Gastroesophageal sphincter (tissue), 4 donors: Measurements from ENCODE around the gene CD83. TPM values are rescaled to one million over a fixed set of nuclear protein-coding genes. Genes with fewer than 3 reads are reported as not detected.

Experiments
- ATAC-seq: fragments of 150-250 bp; one replicate; pipeline ENCODE4 v1.9.1; 2016; ENCODE audit warnings: mild to moderate bottlenecking, moderate library complexity
- H3K27ac ChIP-seq, 4 donors: fragments of 200-600 bp; sonication (generic) in 3 of 4; 1 replicate in 3 of 4; 2 replicates in 1 of 4; pipeline ENCODE4 v1.5.1; 2016 to 2019
- H3K27me3 ChIP-seq: fragments of 200-600 bp; sonication (generic); one replicate; pipeline ENCODE4 v1.5.1; 2019
- H3K36me3 ChIP-seq, 2 donors: fragments of 200-600 bp; sonication (generic); one replicate each; pipeline ENCODE4 v1.5.1; 2019; ENCODE audit warnings: control low read depth in 1 of 2
- H3K4me1 ChIP-seq, 3 donors: fragments of 200-600 bp; sonication (generic); 1 replicate in 2 of 3; 2 replicates in 1 of 3; pipeline ENCODE4 v1.5.1; 2016 to 2019; ENCODE audit warnings: control low read depth in 2 of 3
- H3K4me3 ChIP-seq, 2 donors: fragments of 200-600 bp; sonication (generic); one replicate each; pipeline ENCODE4 v1.5.1; 2019; ENCODE audit warnings: mild to moderate bottlenecking in 1 of 2, moderate library complexity in 1 of 2
- H3K9me3 ChIP-seq, 3 donors: fragments of 200-600 bp; sonication (generic); one replicate each; pipeline ENCODE4 v1.5.1; 2017 to 2019; ENCODE audit warnings: control low read depth in 2 of 3
- EP300 ChIP-seq: sonication (generic); formaldehyde crosslinking; IDR thresholded peaks from one replicate; pipeline ENCODE4 v1.6.1; 2017; ENCODE audit warnings: antibody characterized with exemption, mild to moderate bottlenecking
- POLR2A ChIP-seq, 2 donors: fragments of 450-650 bp; IDR thresholded peaks; one replicate each; pipeline ENCODE4 v1.6.1; 2017; ENCODE audit warnings: antibody characterized with exemption in 2 of 2, mild to moderate bottlenecking in 2 of 2, moderate library complexity in 1 of 2
- POLR2AphosphoS5 ChIP-seq: sonication (generic); formaldehyde crosslinking; IDR thresholded peaks from one replicate; pipeline ENCODE4 v1.6.1; 2017; ENCODE audit warnings: antibody characterized with exemption
- WGBS, 2 donors: methylation state at CpG; one replicate each; pipeline ENCODE4 v1.1.5; 2018; ENCODE audit warnings: low coverage in 1 of 2; 5-methylcytosine and 5-hydroxymethylcytosine counted together
- total RNA-seq, 4 donors: library from RNA; depleted of rRNA; stranded (reverse); fragments of >200 nt; gene quantifications; one replicate each; pipeline ENCODE4 v1.1.0, GENCODE V29; 2016
- TF ChIP-seq, protein P1 (sequence below), 4 experiments: fragments of 200-600 bp in 2 of 4; fragments of 450-650 bp in 2 of 4; sonication (generic) in 1 of 4; IDR thresholded peaks; one replicate each; pipeline ENCODE4 v1.5.1; 2017 to 2019; ENCODE audit warnings: antibody characterized with exemption in 4 of 4, mild to moderate bottlenecking in 2 of 4, moderate library complexity in 2 of 4

Gene CD83
- total RNA-seq, 4 donors from 2014 or later: 0.31 to 4.3 (median 2.1) TPM

DNA sequence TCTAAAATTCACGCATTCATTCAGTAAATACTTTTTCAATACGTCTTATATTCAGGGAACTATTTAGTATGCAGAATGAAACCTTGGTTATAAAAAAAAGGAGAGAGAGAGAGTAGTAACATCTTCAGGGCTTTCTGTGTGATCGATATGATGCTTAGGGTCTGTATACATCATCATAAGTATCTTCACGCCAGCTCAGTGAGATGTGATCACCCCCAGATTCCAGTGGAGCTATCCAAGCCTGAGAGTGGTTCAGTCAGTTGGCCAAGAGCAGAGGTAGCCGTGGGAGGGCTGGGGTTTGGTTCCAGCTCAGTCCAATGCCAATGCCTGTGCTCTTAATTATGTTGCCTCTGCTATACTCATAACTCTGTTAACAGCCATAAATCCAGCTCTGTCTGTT is 8.6 kb downstream of the CD83 start:
- 72 to 90% methylated on average over 4 to 5 of the region's 5 CpGs for WGBS, 2 donors
- TF ChIP-seq EP300 (no peak), POLR2AphosphoS5 (no peak), POLR2A (IDR thresholded peaks at IDR 0.05) (no peak)
- TF ChIP-seq, protein P1, sequence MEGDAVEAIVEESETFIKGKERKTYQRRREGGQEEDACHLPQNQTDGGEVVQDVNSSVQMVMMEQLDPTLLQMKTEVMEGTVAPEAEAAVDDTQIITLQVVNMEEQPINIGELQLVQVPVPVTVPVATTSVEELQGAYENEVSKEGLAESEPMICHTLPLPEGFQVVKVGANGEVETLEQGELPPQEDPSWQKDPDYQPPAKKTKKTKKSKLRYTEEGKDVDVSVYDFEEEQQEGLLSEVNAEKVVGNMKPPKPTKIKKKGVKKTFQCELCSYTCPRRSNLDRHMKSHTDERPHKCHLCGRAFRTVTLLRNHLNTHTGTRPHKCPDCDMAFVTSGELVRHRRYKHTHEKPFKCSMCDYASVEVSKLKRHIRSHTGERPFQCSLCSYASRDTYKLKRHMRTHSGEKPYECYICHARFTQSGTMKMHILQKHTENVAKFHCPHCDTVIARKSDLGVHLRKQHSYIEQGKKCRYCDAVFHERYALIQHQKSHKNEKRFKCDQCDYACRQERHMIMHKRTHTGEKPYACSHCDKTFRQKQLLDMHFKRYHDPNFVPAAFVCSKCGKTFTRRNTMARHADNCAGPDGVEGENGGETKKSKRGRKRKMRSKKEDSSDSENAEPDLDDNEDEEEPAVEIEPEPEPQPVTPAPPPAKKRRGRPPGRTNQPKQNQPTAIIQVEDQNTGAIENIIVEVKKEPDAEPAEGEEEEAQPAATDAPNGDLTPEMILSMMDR (IDR thresholded peaks at IDR 0.05): no peak
- H3K36me3 ChIP-seq: no peaks in the 10 kb centered on the region
- H3K4me3 ChIP-seq: no peak overlapping the region
- no peak overlapping the region for H3K27ac ChIP-seq
- H3K4me1 ChIP-seq: peaks cover 0 to 30% (median 0%) of the 10 kb centered on the region in 3 donors
- H3K9me3 ChIP-seq: no peaks in the 10 kb centered on the region
- no peaks in the 10 kb centered on the region for H3K27me3 ChIP-seq
- no peak for ATAC-seq

DNA sequence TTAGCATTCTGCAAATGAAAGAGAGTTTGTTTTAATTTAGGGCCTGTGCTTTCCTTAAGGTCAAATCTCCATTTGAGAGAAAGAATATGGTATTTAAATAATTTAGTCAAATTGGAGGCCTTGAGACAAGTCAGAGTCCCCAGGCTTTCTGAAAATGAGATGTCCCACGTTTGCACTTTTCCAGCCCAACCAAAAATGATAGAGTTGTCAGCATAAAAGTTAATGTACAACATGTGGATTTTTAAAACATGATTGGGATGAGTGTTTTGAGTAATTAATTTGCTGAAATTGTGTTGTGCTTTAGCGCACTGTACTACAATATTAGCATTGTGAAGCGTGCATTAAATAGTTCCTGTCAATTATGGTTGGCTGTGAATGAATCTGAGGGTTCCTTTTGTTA is 10.0 kb downstream of the CD83 start:
- Histone ChIP-seq H3K27ac (no peak overlapping the region), H3K27me3 (no peaks in the 10 kb centered on the region), H3K4me1 (peaks cover 0 to 30% (median 0%) of the 10 kb centered on the region in 3 donors), H3K36me3 (peaks cover 0 to 1% of the 10 kb centered on the region in 2 donors), H3K4me3 (no peak overlapping the region), H3K9me3 (no peaks in the 10 kb centered on the region)
- no peak for TF ChIP-seq POLR2AphosphoS5
- TF ChIP-seq, protein P1 (IDR thresholded peaks at IDR 0.05): no peak
- TF ChIP-seq EP300: no peak
- TF ChIP-seq POLR2A (IDR thresholded peaks at IDR 0.05): no peak
- no peak for ATAC-seq
- 29 to 47% methylated on average over 3 of the region's 3 CpGs for WGBS, 2 donors

DNA sequence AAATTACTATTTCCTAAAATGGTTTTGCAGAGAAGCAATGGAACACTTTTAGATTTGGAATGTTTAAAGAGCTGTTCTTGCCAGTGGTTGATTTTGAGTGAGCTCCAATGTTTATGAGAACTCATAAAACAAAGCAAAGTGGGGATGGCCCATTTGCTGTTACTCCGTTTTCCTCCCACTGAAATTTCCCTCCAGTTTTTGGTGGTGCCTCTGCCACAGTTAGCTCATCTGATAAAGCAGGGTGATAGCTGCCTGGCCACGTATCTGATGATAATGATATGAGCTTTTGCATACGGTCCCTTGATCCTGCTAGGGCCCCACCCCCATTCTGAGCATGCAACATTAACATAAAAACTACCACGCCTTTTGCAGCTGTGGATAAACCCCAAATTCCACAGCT is 10.4 kb downstream of the CD83 start:
- ATAC-seq: no peak
- Histone ChIP-seq H3K36me3 (peaks cover 0 to 5% of the 10 kb centered on the region in 2 donors), H3K27me3 (no peaks in the 10 kb centered on the region), H3K27ac (no peak overlapping the region), H3K9me3 (no peaks in the 10 kb centered on the region), H3K4me1 (peaks cover 0 to 30% (median 0%) of the 10 kb centered on the region in 3 donors), H3K4me3 (no peak overlapping the region)
- 14 to 30% methylated on average over 1 to 4 of the region's 4 CpGs for WGBS, 2 donors
- TF ChIP-seq, protein P1 (IDR thresholded peaks at IDR 0.05): no peak
- TF ChIP-seq EP300: no peak

DNA sequence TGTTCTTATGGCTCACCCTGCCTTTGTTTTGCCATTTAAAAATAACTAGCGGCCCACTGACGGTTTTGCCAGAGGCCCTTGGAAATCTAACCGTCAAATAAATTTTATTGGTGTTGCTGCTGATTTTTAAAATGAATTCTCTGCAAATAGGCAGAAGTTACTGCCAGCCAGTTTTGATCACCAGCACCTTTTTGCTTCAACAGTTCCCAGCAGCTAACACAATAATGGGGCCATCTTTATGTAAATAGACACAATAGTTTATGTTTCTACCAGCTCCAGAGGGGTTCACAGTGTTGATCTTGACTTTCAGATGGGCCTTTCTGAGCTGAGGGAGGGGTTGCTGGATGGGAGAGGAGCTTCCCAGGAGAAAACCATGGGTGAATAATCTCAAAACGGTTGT is 11.2 kb downstream of the CD83 start:
- Histone ChIP-seq H3K27ac (no peak overlapping the region), H3K36me3 (peaks cover 0 to 12% of the 10 kb centered on the region in 2 donors), H3K4me1 (peaks cover 0 to 30% (median 0%) of the 10 kb centered on the region in 3 donors), H3K27me3 (no peaks in the 10 kb centered on the region), H3K4me3 (no peak overlapping the region), H3K9me3 (no peaks in the 10 kb centered on the region)
- no peak for TF ChIP-seq POLR2AphosphoS5
- TF ChIP-seq POLR2A (IDR thresholded peaks at IDR 0.05): no peak
- no peak for TF ChIP-seq EP300
- TF ChIP-seq, protein P1 (IDR thresholded peaks at IDR 0.05): no peak
- WGBS, 2 donors: 87 to 90% methylated on average over 3 to 4 of the region's 4 CpGs
- no peak for ATAC-seq

DNA sequence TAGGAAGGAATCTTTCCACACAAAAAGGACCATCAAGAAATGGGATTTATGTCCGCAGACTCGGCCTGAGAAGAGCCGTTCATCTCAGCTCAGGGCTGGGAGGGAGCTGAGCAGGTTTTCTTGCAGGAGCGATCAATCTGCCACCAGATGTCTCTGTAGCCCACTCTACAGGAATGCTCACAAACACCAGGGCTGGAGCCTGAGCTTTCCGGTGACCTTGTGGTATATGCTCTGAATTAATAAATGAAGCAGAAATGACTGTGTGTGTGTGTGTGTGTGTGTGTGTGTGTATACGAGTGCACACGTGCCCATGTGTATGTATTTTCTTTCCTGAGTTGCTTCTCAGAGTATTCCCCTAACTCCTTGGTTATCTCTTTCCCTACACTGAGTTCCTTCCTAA is 12.0 kb downstream of the CD83 start:
- peak; percentile 72 for ATAC-seq
- Histone ChIP-seq H3K27ac (no peak overlapping the region), H3K4me1 (peaks cover 0 to 30% (median 0%) of the 10 kb centered on the region in 3 donors), H3K36me3 (peaks cover 0 to 20% of the 10 kb centered on the region in 2 donors), H3K27me3 (no peaks in the 10 kb centered on the region), H3K9me3 (no peaks in the 10 kb centered on the region), H3K4me3 (no peak overlapping the region)
- TF ChIP-seq, protein P1 (IDR thresholded peaks at IDR 0.05): peak; percentile 6 to 73 (median 56)
- TF ChIP-seq POLR2A (IDR thresholded peaks at IDR 0.05): no peak
- 7 to 19% methylated on average over 5 of the region's 7 CpGs for WGBS, 2 donors
